GM23248 (cell line): ENCODE measurements around the gene COL23A1.

Experiments used
- EZH2 ChIP-seq: fragments of 200-600 bp; sonication (generic); IDR thresholded peaks from 2 replicates; pipeline ENCODE4 v1.6.1; 2018; ENCODE audit warnings: antibody characterized with exemption, mild to moderate bottlenecking; ENCODE audit not compliant: insufficient read depth, poor library complexity, severe bottlenecking
- EZH2phosphoT487 ChIP-seq: fragments of 200-600 bp; sonication (generic); IDR thresholded peaks from 2 replicates; pipeline ENCODE4 v1.6.1; 2018; ENCODE audit warnings: antibody characterized with exemption, moderate library complexity, mild to moderate bottlenecking, low read depth; ENCODE audit not compliant: insufficient read depth

GRCh38 chr5:178458140-178458539 lies 132.1 kb downstream of the COL23A1 start:
- TF ChIP-seq EZH2 = no peak
- no peak for TF ChIP-seq EZH2phosphoT487
